Keratinocyte (primary cell): ENCODE measurements around the gene TTLL5.

Source experiments
- CTCF ChIP-seq, 3 experiments: IDR thresholded peaks in 1 of 3; conservative IDR thresholded peaks in 1 of 3; optimal IDR thresholded peaks in 1 of 3; 2 replicates in 2 of 3; 3 replicates in 1 of 3; pipeline versions ENCODE3 to v1.5.1; 2011; ENCODE audit warnings: low read length in 3 of 3, mild to moderate bottlenecking in 3 of 3, moderate library complexity in 2 of 3, control low read depth in 1 of 3, inconsistent platforms in 1 of 3; ENCODE audit not compliant: insufficient read depth in 2 of 3; ENCODE audit errors: extremely low read depth in 1 of 3
- EZH2 ChIP-seq: IDR thresholded peaks from one replicate; pipeline ENCODE4 v1.6.1; 2012; ENCODE audit warnings: inconsistent platforms, mild to moderate bottlenecking, low read length, moderate library complexity

GRCh38 chr14:75885829-75886228, 224.8 kb downstream of the TTLL5 start:
- TF ChIP-seq CTCF (optimal IDR thresholded peaks at IDR 0.05 in 1 of 3, IDR thresholded peaks at IDR 0.05 in 1 of 3, conservative IDR thresholded peaks at IDR 0.05 in 1 of 3; ENCODE audit: extremely low read depth in 1 of 3, insufficient read depth in 2 of 3, low read length in 3 of 3) (no peak), EZH2 (no peak)
